ENCODE results near the gene ZSWIM2.

The ZSWIM2 gene

DNA sequence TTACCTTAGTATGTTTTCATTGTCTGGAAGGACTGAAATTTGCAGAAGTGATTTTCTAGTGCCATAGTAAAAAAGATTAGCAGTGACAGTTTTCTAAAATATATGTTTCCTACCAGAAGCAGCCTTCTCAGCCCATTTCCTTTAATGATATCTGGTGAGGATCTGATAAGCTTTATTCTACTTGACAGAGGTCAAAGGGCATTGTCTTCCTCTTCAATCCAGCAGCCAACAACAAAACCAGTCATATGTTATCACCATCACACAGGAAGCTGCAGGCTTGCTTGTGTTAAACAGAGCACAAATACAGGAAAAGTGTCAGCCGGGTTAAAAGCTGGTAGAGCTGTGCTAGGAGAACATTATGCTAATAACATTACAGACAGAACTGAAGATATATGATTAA lies 35.6 kb upstream of the ZSWIM2 start:
- no peak overlapping the region for H3K9ac ChIP-seq
- H3K4me3 ChIP-seq (IDR thresholded peaks at IDR 0.05; ENCODE audit: insufficient read depth, low read depth, low read length), result no peak overlapping the region
- H3K27ac ChIP-seq, result no peak overlapping the region
- no peaks in the 10 kb centered on the region for H4K20me1 ChIP-seq (ENCODE audit: insufficient read depth)
- no peaks in the 10 kb centered on the region for H3K27me3 ChIP-seq (ENCODE audit: insufficient read depth, low read depth)
- no peaks in the 10 kb centered on the region for H3K79me2 ChIP-seq (ENCODE audit: insufficient read depth, low read depth)
- no peaks in the 10 kb centered on the region for H3K36me3 ChIP-seq (ENCODE audit: insufficient read depth)
- no peak overlapping the region for H2AFZ ChIP-seq (ENCODE audit: low read depth)
- no peak overlapping the region for H3K4me2 ChIP-seq
- TF ChIP-seq, protein P1, sequence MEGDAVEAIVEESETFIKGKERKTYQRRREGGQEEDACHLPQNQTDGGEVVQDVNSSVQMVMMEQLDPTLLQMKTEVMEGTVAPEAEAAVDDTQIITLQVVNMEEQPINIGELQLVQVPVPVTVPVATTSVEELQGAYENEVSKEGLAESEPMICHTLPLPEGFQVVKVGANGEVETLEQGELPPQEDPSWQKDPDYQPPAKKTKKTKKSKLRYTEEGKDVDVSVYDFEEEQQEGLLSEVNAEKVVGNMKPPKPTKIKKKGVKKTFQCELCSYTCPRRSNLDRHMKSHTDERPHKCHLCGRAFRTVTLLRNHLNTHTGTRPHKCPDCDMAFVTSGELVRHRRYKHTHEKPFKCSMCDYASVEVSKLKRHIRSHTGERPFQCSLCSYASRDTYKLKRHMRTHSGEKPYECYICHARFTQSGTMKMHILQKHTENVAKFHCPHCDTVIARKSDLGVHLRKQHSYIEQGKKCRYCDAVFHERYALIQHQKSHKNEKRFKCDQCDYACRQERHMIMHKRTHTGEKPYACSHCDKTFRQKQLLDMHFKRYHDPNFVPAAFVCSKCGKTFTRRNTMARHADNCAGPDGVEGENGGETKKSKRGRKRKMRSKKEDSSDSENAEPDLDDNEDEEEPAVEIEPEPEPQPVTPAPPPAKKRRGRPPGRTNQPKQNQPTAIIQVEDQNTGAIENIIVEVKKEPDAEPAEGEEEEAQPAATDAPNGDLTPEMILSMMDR (conservative IDR thresholded peaks at IDR 0.05; ENCODE audit: low read depth, low read length), result no peak
- no peaks in the 10 kb centered on the region for H3K4me1 ChIP-seq (ENCODE audit: low read depth, poor library complexity, severe bottlenecking)

DNA sequence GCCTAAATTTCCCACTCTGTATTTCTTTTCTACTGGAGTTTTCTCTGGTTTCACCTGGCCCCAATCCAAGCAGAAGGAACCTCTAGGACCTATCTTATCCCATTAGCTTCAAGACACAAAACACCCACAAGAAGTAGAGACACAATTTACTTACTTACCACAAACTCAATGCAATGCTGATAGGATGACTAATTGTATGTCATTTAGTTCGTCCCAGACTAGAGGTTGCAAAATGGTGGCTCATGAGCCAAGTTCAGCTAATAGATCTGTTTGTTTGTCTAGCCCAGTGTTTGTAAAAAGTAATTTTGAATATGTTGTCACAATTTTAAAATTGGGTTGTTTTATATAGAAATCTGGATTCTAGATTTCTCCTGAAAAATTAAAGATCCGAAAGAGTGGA lies 34.7 kb upstream of the ZSWIM2 start:
- Histone ChIP-seq H3K4me1 (ENCODE audit: low read depth, poor library complexity, severe bottlenecking) (no peaks in the 10 kb centered on the region), H3K36me3 (ENCODE audit: insufficient read depth) (no peaks in the 10 kb centered on the region), H4K20me1 (ENCODE audit: insufficient read depth) (no peaks in the 10 kb centered on the region), H3K4me2 (no peak overlapping the region), H3K27ac (no peak overlapping the region), H3K9ac (no peak overlapping the region), H2AFZ (ENCODE audit: low read depth) (no peak overlapping the region), H3K27me3 (ENCODE audit: insufficient read depth, low read depth) (no peaks in the 10 kb centered on the region), H3K79me2 (ENCODE audit: insufficient read depth, low read depth) (no peaks in the 10 kb centered on the region), H3K4me3 (IDR thresholded peaks at IDR 0.05; ENCODE audit: insufficient read depth, low read depth, low read length) (no peak overlapping the region)
- TF ChIP-seq, protein P1 (conservative IDR thresholded peaks at IDR 0.05; ENCODE audit: low read depth, low read length), result no peak

DNA sequence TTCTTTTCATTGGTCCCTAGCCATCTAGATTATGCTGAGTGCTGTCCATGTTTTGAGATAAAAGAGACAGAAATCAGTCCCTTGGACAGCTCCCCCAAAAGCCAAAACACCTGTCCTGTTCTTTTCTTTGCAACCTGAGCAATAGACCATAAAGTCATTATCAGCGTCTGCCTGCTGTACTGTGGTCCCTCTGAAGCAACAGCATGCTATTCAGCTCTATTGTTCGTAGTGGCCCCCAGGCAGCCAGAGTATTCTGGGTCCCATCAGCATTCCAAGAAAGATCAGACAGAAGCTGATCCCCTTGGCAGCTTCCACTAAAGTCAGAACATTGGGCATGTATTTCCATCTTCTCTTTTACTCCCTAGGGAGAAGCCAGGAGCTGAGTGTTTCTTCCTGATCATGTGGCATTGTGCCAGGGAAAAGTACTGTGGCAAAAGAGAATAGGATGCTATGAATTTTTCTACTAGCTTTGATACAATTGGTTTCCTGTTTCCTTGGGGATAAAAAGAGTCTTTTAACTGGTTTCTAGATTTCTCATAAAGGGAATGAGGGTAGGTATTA lies 33.6 kb upstream of the ZSWIM2 start:
- Histone ChIP-seq H3K27ac (no peak overlapping the region), H3K9ac (no peak overlapping the region), H3K4me1 (ENCODE audit: low read depth, poor library complexity, severe bottlenecking) (no peaks in the 10 kb centered on the region), H4K20me1 (ENCODE audit: insufficient read depth) (no peaks in the 10 kb centered on the region), H3K4me3 (IDR thresholded peaks at IDR 0.05; ENCODE audit: insufficient read depth, low read depth, low read length) (no peak overlapping the region), H3K79me2 (ENCODE audit: insufficient read depth, low read depth) (no peaks in the 10 kb centered on the region), H3K36me3 (ENCODE audit: insufficient read depth) (no peaks in the 10 kb centered on the region), H3K4me2 (no peak overlapping the region), H3K27me3 (ENCODE audit: insufficient read depth, low read depth) (no peaks in the 10 kb centered on the region), H2AFZ (ENCODE audit: low read depth) (no peak overlapping the region)
- TF ChIP-seq, protein P1 (conservative IDR thresholded peaks at IDR 0.05; ENCODE audit: low read depth, low read length), result no peak

DNA sequence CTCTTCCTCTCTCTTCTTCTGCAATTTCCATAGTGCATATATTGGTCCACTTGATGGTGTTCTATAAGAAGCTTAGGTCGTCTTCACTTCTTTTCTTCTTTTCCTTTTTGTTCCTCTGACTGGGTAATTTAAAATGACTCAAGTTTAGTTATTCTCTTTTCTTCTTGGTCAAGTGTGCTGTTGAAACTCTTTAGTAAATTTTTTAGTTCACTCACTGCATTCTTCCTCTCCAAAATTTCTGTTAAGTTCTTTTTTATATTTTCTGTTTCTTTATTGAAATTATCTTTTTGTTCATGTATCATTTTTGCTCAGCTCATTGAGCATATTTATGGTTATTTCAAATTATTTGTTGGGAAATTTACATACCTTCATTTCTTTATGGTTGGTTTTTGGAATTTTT lies 32.7 kb upstream of the ZSWIM2 start:
- TF ChIP-seq, protein P1 (conservative IDR thresholded peaks at IDR 0.05; ENCODE audit: low read depth, low read length), result no peak
- H3K4me3 ChIP-seq (IDR thresholded peaks at IDR 0.05; ENCODE audit: insufficient read depth, low read depth, low read length), result no peak overlapping the region
- H3K27me3 ChIP-seq (ENCODE audit: insufficient read depth, low read depth), result no peaks in the 10 kb centered on the region
- no peak overlapping the region for H3K9ac ChIP-seq
- no peaks in the 10 kb centered on the region for H3K79me2 ChIP-seq (ENCODE audit: insufficient read depth, low read depth)
- no peak overlapping the region for H2AFZ ChIP-seq (ENCODE audit: low read depth)
- no peaks in the 10 kb centered on the region for H3K36me3 ChIP-seq (ENCODE audit: insufficient read depth)
- H3K27ac ChIP-seq, result no peak overlapping the region
- no peaks in the 10 kb centered on the region for H3K4me1 ChIP-seq (ENCODE audit: low read depth, poor library complexity, severe bottlenecking)
- H4K20me1 ChIP-seq (ENCODE audit: insufficient read depth), result no peaks in the 10 kb centered on the region
- H3K4me2 ChIP-seq, result no peak overlapping the region

Measured in KMS-11 (cell line).